22Rv1 (cell line): ENCODE measurements around the gene STS.

ENCODE experiments used
- ZFX ChIP-seq: fragments of 450-650 bp; IDR thresholded peaks from 2 replicates; pipeline ENCODE4 v1.6.1; 2017; ENCODE audit warnings: antibody characterized with exemption, borderline replicate concordance
- TF ChIP-seq, protein P1 (sequence below): fragments of 450-650 bp; IDR thresholded peaks from 2 replicates; pipeline ENCODE4 v1.5.1; 2017; ENCODE audit warnings: mild to moderate bottlenecking

GRCh38 chrX:7164174-7164573, 16.7 kb downstream of the STS start:
- TF ChIP-seq, protein P1, sequence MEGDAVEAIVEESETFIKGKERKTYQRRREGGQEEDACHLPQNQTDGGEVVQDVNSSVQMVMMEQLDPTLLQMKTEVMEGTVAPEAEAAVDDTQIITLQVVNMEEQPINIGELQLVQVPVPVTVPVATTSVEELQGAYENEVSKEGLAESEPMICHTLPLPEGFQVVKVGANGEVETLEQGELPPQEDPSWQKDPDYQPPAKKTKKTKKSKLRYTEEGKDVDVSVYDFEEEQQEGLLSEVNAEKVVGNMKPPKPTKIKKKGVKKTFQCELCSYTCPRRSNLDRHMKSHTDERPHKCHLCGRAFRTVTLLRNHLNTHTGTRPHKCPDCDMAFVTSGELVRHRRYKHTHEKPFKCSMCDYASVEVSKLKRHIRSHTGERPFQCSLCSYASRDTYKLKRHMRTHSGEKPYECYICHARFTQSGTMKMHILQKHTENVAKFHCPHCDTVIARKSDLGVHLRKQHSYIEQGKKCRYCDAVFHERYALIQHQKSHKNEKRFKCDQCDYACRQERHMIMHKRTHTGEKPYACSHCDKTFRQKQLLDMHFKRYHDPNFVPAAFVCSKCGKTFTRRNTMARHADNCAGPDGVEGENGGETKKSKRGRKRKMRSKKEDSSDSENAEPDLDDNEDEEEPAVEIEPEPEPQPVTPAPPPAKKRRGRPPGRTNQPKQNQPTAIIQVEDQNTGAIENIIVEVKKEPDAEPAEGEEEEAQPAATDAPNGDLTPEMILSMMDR, result no peak
- no peak for TF ChIP-seq ZFX
